ENCODE measurements around the gene PLXNB1.
"Not testable (repeated sequence)": the region's sequence is repeated elsewhere in the genome, so short reads cannot be mapped to it uniquely, and the experiment has no call there.

The PLXNB1 gene

DNA sequence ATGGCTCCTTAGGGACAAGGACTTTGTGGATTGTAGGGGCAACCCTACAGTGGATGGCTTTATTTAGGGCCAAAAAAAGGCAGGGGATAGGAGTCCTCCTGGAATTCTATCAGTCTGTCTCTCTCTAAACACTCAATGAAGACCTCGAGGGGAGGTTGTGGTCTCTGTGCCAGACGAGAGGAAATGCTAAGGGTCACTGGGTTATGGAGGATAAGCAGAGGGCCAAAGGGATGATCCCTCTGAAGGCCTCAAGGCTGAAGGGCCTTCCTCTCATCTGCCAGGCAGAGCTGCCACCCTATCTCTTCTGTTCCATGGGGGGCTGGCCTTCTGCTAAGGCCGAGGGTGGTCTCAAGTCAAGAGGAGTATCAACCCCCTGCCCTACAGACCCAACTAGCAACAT lies 27.0 kb downstream of the PLXNB1 start:
- no peak for DNase-seq

DNA sequence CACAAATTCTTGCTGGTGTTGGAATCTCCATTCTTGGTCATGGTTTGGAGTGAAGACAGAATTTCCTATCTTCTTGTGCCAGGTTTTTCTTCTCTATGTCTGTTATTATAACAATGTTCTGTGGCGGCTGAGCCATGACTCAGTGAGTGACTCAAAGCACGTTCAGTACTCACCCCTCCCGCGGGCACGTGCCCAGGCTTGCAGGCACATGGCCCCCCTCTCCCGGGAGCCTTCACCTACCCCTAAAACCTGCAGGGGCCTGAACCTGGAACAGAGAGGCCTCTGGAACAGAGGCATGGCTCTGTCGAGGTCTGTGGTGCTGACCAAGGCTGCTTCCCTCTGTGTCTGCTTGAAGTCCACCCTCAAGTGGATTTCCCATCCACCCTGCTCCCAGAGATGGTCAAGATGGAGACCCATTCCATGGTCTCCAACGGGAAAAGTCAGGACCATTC lies 27.6 kb downstream of the PLXNB1 start:
- peak; percentile 61 for DNase-seq

DNA sequence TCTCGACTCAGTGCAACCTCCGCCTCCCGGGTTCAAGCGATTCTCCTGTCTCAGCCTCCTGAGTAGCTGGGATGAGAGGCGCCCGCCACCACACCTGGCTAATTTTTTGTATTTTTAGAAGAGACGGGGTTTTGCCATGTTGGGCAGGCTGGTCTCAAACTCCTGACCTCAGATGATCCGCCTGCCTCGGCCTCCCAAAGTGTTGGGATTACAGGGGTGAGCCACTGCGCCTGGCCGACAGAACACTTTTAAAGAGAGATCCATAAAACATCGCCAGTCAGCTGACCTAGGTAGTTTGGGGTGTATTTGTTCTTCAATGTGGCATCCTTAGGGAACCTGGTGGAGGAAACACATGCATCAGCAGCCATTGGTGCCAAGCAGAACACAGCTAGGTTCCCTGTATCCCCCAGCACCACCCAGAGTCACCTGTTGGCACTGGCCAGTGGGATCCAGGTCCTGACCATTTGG lies 28.4 kb downstream of the PLXNB1 start:
- DNase-seq = not testable (repeated sequence)

DNA sequence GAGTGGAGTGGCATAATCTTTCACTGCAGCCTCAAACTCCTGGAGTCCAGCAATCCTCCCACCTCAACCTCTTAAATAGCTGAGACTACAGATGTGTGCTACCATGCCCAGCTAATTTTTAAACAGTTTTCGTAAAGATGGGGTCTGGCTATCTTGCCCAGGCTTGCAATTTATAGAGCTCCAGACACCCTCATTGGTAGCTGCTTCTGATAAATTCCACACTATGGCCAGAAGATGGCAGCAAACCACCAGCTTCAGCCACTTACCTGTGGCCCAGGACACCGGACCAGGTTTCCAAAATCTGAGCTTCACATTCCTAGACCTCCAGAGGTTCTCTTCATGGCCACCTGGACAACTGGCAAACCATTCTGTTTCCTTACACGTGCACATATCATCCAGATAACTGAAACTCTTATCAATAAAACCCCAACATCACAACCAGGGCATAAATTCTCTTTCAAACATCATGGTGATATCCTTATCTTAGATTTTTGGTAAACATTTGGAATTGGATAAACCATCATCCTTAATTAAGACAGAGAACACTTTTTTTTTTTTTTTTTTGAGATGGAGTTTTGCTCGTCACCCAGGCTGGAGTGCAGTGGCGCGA lies 29.0 kb downstream of the PLXNB1 start:
- peak; percentile 92 for DNase-seq

DNA sequence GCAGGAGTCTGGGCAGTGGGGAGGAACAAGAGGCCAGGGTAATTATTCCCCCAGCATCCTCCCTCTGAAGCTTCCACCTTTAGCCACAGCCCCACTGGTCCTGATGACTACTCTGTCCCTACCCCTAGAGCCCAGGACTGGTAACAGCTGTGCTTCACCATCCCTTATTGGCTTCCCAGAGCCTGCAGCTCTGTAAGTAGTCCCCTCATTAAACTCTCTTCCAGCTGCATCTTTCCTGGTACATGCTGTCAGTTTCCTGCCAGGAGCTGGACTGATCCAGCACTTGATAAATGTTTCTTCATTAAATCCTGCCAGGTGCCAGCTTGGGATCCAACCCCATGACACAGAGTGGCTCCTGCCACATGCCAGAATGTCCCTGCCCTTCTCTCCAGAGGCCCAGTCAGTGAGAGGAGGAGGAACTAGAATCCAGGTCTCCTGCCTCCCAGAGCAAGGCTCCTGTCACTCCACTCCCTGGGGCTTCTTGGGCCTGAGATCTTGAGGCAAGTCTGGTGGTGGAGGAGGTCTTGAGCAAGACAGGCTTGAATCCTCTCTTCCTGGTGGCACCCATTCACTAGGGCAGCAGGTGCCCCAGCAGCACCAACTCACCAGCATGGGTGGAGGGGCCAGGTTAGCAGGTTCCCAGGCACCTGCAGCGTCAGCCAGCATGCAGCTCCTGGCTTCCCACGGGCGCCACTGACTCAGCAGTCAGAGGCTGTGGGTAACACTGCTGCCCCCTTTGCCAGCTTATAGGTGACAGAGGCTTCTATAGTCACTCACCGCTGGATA lies 30.3 kb downstream of the PLXNB1 start:
- peak; percentile 18 for DNase-seq

DNA sequence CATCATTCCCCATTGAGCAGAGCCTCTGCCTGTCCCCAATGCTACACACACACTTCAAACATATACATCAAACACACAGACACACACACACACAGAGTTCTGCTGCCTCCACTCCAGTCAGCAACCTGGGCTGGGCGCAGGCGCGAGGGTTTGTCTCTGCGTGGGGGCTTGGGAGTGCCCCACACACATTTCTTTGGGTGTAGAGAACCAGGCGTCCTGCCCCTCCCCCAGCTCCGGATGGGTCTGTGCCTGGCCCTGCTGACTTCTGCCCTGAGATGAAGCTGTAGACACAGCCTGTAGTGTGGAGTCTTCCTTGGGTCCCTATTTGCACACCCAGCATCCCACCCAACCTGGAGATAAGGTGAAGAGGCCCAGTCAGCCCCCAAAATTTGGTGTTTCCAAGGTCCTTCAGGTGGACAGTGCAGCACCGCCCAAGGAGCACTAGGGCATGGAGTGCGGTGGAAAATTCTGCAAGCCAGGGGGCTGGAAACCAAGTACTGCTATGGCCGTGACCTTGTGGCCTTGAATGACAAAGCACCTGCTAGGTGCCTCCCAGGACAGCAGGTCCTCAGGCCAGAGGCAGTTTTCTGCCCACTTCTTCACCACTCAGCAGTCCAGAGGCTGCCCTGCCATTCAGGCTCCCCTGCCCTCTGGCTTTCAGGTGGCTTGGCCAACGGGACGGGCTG lies 31.0 kb downstream of the PLXNB1 start:
- peak; percentile 11 for DNase-seq

DNA sequence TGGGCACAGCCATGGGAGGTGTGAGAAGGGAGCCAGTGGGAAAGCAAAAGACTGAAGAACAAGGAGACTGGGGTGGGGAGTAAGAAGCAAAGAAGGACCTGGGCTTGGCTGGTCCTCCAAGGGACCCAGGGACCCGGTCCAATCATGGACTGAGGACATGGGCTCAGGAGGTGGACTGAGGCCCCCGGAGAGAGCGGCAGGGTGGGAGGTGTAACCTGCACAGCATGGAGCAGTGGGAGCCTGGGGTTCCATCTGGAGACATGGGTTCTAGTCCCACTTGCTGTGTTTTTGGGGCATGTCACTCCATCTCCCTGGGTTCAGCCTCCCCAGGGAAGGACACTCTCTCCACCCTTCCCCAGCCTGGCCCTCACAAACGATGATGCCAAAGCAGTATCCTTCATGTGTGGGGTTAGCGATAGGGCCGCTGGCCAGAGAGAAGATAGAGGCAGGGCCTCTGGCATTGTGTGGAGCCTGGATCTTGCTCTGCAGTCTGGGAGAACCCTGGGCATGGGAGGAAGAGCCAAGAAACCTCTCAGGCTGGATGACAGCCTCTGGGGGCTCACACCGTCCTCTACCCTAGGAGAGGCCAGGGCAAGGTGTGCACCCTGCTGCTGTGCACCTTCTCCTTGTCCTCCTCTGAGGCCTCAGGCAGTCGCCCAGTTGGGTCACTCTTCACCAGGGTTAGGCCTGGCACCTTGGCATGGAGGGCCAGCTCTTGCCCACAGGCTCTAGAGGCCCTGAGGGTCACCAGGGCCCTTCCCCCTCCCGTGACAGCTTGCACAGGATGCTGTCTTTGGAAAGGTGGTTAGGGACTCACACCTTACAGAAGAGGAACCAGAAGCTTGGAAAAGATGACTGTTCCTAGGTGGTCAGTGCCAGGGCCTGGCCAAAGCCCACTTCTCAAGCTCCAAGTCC lies 31.9 kb downstream of the PLXNB1 start:
- peak; percentile 3 for DNase-seq

DNA sequence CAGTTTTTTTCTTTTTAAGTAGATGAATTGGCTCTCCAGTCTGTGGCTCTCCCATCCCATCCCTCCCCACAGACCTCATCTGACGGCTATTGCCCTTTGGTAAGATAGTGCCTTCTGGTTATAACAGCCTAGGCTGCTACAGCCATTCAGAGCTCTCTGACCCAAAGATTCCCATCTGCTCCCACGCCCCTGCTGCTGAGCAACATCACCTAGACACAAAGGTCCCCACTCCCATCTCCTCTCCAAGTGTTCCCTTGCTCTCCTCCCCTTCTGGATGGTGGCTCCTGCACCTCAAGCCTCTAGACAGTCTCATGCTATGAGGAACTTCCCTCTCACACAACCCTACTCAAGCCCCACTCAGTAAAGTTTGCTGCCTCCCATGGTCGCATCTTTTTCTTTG lies 34.2 kb downstream of the PLXNB1 start:
- DNase-seq = no peak

DNA sequence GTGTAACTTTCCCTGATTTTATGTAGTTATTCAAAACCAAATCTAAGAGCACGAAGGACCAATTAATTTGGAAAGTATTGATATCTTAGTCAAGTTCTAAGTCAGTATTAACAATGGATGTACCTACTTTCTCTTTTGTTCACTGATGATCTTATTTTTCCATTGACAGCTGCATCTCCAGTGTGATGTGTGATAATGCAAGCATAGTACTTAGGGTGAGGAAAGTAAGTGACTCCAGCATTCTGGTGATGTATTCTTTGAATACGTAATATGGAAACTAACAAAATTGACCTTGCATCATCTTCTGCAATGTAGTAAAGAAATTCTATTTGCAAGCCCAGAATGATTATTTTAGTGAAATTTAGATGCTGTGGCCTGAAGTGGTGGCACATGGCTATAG lies 35.5 kb downstream of the PLXNB1 start:
- DNase-seq = no peak

DNA sequence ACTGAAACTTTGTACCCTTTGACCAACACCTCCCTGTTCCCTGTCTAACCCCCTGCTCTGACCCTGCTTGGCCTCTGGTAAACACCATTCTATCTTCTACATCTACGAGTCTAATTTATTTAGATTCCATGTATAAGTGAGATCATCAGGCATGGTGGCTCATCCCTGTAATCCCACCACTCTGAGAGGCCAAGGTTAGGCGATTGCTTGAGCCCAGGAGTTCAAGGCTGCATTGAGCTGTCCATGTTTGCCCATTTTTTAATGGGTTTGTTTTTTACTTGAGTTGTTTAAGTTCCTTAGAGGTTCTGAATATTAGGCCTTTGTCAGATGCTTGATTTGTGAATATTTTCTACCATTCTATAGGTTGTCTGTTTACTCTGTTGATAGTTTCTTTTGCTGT lies 40.9 kb downstream of the PLXNB1 start:
- no peak for DNase-seq

DNA sequence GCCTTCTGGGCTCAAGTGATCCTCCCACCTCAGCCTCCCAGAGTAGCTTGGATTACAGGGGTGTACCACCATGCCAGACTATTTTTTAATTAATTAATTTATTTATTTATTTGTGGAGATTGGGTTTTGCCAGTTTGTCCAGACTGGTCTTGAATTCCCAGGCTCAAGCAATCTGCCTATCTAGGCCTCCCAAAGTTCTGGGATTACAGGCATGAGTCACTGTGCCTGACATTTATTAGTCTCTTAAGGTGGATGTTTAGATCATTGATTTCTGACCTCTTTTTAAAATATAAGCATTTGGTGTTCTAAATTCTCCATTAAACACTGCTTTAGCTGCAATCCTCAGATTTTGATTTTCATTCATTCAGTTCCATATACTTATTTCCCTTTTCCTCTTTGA lies 42.3 kb downstream of the PLXNB1 start:
- no peak for DNase-seq

DNA sequence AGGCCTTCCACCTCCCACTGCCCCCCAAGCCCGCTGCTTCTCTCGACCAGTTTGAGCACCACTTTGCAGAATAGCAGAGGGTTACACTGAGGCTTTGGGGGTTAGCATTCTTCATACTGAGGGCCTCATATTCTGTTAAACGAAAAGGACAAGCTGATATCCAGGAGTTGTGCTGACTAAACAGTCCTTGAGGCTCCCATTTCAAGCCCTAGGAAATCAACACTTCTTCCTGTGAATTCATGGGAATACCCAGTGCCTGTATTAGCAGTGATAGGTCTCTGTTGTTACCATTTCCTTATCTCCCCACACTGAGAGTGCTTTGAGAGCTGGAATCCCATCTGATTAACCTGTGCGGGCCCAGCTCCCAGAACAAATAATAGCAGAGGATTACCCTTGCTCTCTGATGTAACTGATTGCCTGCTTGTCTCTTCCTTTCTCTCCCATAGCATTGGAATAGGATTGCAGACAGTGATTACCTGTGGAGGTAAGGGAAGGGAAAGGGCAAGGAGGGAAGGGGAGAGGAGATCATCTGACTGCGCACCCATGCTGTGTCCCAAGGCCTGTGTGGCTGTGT lies 56.9 kb downstream of the PLXNB1 start:
- DNase-seq = no peak

DNA sequence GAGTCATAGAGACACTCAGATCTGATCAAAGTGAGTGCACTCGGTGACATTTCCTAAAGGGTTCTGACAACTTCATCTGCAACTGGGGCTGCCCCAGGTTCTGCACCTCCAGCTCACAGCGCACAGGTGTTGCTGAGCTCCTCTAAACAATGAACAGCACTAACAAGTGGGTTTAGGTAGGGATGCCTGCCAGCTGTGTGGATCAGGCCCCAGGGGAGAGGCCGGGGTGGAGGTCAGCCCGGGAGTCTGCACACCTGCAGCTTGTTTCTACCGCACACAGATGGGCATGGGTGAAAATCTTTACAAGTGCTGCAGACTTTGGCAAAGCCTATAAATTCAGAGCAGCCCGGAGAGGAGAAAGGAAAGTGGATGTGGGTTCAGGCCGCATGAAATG lies 57.5 kb downstream of the PLXNB1 start:
- no peak for DNase-seq

DNA sequence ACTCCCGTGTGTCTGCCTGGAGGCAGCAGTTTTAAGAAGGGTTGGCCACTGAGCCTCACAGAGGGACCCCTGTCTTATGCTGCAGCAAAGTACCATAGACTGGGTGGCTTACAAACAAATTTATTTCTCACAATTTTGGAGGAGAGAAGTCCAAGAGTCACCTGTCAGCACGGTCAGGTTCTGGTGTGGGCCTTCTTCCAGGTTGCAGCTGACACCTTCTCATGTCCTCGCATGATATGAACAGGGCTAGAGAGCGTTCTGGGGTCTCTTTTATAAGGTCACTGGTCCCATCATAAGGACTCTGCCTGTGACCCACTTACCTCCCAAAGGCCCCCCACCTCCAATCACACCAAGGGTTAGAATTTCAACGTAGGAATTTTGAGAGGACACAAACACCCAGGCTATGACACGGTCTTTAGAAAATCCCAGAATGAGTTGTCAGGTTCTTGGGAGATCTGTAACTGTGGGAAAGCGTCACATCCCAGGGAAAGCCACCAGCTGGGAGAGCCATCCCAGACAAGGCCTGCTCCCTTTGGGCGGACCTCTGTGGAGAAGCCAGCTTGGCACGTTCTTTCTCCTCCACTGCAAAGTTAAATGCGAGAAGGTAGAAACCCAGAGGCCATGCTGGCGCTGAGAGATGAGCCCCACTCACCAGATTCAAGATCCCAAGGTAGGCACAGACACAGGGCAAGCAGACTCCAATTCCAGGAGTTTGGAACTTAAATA lies 58.1 kb downstream of the PLXNB1 start, which contains the start of gene FBXW12:
FBXW12 (plus strand) TSS at position 569 of the 726 bp plus-strand sequence. CDS start 549 bp downstream, outside the sequence.
- DNase-seq = no peak

DNA sequence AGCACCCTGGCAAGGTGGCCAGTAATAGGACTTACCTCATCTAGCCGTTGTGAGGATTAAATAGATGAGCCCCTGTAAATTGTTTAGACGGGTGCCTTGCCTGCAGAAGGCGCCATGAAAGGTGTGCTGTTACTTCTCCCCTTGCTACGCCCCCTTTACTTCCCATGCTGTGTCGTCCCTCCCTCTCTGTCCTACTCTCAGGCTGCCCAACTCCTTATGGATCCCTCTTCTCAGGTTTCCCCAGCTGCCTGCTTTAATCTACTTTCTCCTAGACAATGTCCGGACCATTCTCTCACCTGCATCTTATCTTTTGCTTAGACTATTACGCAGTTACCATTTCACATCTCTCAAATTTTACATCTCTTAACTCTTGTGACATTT lies 59.6 kb downstream of the PLXNB1 start:
- no peak for DNase-seq

DNA sequence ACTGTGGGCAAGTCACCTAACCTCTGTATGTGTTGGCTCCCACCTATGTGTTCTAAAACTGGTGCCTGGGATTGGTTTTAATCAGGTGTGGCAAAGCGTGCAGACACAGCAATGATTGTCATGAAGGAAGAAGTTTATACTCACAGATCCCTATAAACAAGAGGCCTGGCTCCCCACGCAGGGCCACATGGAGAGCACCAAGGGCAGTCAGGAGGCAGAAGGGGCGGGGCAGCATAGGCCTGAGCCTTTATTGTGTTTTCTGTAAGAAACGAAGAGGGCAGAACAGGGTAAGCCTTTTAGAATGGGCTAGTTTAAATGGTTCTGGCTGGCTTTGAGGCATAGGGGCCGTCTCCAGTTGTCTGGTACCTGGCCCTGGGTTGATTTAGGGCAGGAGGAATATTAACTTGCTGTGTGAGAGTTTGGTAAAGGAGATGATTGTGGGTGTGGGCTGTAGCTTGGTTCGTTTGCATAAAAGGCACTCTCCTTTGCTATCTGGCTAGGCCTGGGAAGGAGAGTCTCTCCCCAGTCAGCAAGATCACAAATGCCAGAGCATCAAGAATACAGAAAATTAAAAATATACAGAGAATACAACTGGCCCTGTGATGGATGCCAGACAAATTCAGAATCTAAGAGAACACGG lies 60.1 kb downstream of the PLXNB1 start:
- DNase-seq = no peak

DNA sequence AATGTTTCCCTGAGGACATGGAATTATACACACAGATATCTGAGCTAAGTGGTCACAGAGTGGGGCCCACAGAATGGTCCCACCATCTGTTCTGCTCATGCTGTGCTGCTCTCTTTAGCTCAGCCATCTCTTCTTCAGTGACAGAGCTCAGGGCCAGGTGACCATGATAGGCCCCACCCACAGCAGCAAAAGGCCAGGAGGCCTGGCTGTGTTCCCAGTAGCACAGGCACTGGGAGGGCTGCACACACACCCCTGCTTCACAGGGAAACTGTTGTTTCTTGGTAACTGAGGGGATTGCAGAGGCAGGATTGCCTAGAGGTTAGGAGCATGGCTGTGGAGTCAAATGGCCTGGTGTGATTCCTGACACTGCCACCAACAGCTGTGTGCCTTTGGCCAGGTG lies 62.7 kb downstream of the PLXNB1 start:
- DNase-seq = no peak

DNA sequence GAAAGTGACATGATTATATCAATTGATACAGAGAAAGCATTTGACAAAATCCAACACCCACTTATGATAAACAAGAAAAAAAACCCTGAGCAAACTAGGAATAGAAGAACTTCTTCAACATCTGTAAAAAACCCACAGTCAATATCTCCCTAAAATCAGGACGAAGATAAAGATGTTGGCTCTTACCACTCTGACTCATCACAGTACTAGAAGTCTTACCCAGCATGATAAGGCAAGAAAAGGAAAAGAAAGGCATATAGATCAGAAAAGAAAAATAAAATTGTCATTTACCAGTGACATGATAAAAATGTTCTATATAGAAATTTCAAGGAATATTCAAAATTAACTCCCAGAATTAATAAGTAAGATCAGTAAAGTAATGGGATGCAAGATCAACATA lies 65.0 kb downstream of the PLXNB1 start:
- no peak for DNase-seq

DNA sequence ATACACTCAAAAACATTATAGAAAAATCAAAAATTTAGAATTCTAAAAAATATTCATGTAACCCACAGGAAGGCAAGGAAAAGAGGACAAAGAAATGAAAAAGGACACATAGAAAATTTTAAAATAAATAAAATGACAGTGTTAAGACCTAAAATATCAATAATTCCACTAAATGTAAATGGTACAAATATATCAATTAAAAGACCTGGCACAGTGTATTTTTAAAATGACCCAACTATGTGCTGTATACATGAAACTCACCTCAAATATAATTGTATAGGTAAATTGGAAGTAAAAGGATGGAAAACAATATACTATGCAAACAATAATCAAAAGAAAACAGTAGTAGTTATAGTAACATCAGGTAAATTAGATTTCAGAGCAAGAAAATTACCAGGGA lies 68.0 kb downstream of the PLXNB1 start:
- DNase-seq = no peak

DNA sequence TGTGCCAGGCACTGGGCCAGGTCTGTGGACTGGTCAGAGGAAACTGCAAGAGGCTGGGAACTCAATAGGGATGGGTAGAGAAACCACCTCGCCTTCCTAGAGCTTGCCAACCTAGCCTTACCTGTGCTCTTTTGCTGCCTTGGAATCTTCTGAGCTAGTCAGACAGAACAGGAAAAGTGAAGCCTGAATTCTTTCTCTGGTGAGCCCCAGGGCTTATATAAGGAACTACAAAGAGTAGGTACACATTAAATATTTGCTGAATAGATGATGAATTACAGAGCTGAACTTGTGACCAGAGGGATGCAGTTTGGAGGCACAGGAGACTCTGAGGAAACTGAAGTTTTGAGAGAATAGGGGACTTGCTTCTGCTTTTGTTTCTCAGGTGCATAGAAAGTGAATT lies 73.5 kb downstream of the PLXNB1 start:
- no peak for DNase-seq

DNA sequence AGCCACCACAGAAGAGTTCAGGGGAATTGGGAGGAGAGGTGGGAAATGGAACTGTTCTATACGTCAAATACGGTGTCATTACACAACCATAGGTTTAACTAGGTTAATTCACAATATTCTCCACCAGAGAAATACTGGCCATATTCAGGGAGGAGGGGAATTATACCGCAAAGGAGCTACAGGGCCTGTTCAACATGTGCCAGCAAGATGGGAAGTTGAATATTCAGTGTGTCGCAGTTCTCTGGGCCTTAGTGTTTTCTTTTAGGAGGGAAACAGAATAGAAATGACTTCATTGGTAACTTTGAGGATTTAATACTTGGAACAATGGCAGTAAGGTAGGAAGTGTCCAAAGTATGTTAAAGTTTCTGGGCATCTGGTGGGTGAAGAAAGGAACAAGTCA lies 75.9 kb downstream of the PLXNB1 start:
- no peak for DNase-seq
